ENCODE results near the gene ADRA2A.

GRCh38 chr10:111076191-111076681, 593 bp upstream of the ADRA2A start:
- TF ChIP-seq CTCF (IDR thresholded peaks at IDR 0.05) (peak; percentile 56 to 78 (median 68)), POLR2A (IDR thresholded peaks at IDR 0.05) (no peak)
